GM12872 (cell line): Measurements from ENCODE around the gene KCNB1.

Source experiments
- CTCF ChIP-seq: IDR thresholded peaks from 3 replicates; pipeline ENCODE4 v1.5.1; 2011; ENCODE audit warnings: low read depth, mild to moderate bottlenecking, low read length, moderate library complexity; ENCODE audit not compliant: insufficient read depth

Gene KCNB1

GRCh38 chr20:49387581-49387939 is 94.9 kb downstream of the KCNB1 start:
- TF ChIP-seq CTCF = no peak

- no peak for TF ChIP-seq CTCF
Measured at GRCh38 chr20:49386848-49387580, 95.5 kb downstream of the KCNB1 start.

GRCh38 chr20:49385465-49385864 is 97.0 kb downstream of the KCNB1 start:
- no peak for TF ChIP-seq CTCF

GRCh38 chr20:49384437-49385434 is 97.7 kb downstream of the KCNB1 start:
- peak; percentile 78 for TF ChIP-seq CTCF

- TF ChIP-seq CTCF = no peak
Measured at GRCh38 chr20:49381558-49382493, 100.6 kb downstream of the KCNB1 start.

GRCh38 chr20:49380337-49380780 is 102.1 kb downstream of the KCNB1 start:
- no peak for TF ChIP-seq CTCF
